H1 (cell line): Measurements from ENCODE around the gene APOM. TPM values are rescaled to one million over a fixed set of nuclear protein-coding genes. Genes with fewer than 3 reads are reported as not detected.

Experiments
- CTCF ChIA-PET: fragments of 300-600 bp; sonication (Branson Sonifier 250); formaldehyde crosslinking; loops from one replicate; lab custom pipeline; 2021; ENCODE audit not compliant: partially characterized antibody; lab: Charles Lee
- POLR2A ChIA-PET: fragments of 300-600 bp; sonication (Branson Sonifier 250); formaldehyde crosslinking; loops from one replicate; lab custom pipeline; 2021; ENCODE audit warnings: inconsistent platforms; ENCODE audit not compliant: partially characterized antibody; lab: Charles Lee
- DNase-seq, 2 experiments: peaks; one replicate each; pipeline versions ENCODE4 v3.0.0 to v3.0.0-alpha.2; 2010 to 2022; ENCODE audit warnings: low spot score in 2 of 2, low read depth in 1 of 2, mixed read lengths in 1 of 2
- FAIRE-seq: peaks from 2 replicates; lab custom pipeline; 2011; peaks lifted over from hg19 to GRCh38; lab: Jason Lieb, UNC
- H2AFZ ChIP-seq: 2 replicates; pipeline ENCODE4 v1.8.1; 2012; ENCODE audit warnings: low read length, inconsistent platforms
- H2AK5ac ChIP-seq: 2 replicates; pipeline ENCODE4 v1.6.1; 2013; ENCODE audit warnings: low read depth, low read length
- H2BK120ac ChIP-seq: replicated peaks from 2 replicates; pipeline ENCODE3; 2013; ENCODE audit warnings: low read depth, low read length, inconsistent platforms
- H2BK12ac ChIP-seq: 2 replicates; pipeline ENCODE4 v1.6.1; 2013; ENCODE audit warnings: low read depth, low read length
- H2BK15ac ChIP-seq: 2 replicates; pipeline ENCODE4 v1.6.1; 2013; ENCODE audit warnings: low read length
- H2BK20ac ChIP-seq: 2 replicates; pipeline ENCODE4 v1.6.1; 2013; ENCODE audit warnings: low read length
- H2BK5ac ChIP-seq: 2 replicates; pipeline ENCODE4 v1.6.1; 2013; ENCODE audit warnings: low read depth, low read length
- H3K14ac ChIP-seq: 2 replicates; pipeline ENCODE4 v1.6.1; 2013; ENCODE audit warnings: inconsistent platforms; ENCODE audit not compliant: insufficient read length
- H3K18ac ChIP-seq: 2 replicates; pipeline ENCODE4 v1.6.1; 2013; ENCODE audit warnings: low read length; ENCODE audit errors: extremely low read depth
- H3K23ac ChIP-seq: 2 replicates; pipeline ENCODE4 v1.6.1; 2013; ENCODE audit warnings: inconsistent platforms; ENCODE audit not compliant: insufficient read length
- H3K23me2 ChIP-seq: 2 replicates; pipeline ENCODE4 v1.6.1; 2013; ENCODE audit warnings: low read depth, low read length
- H3K27ac ChIP-seq: 2 replicates; pipeline ENCODE4 v1.6.1; 2011; ENCODE audit warnings: low read depth, low read length, inconsistent platforms
- H3K27me3 ChIP-seq, 4 experiments: replicated peaks in 1 of 4; 1 replicate in 1 of 4; 2 replicates in 3 of 4; pipeline versions ENCODE4 v1.6.1 to v1.8.1; 2011 to 2013; ENCODE audit warnings: low read length in 3 of 4, mild to moderate bottlenecking in 3 of 4, inconsistent platforms in 2 of 4, mixed read lengths in 2 of 4, moderate library complexity in 1 of 4; ENCODE audit not compliant: control insufficient read depth in 3 of 4, insufficient read depth in 3 of 4; ENCODE audit errors: extremely low read depth in 1 of 4
- H3K36me3 ChIP-seq, 4 experiments: 2 replicates each; pipeline versions ENCODE4 v1.6.1 to v1.8.1; 2011 to 2013; ENCODE audit warnings: mild to moderate bottlenecking in 4 of 4, low read length in 3 of 4, moderate library complexity in 2 of 4, control low read depth in 1 of 4, inconsistent platforms in 1 of 4; ENCODE audit not compliant: insufficient read depth in 4 of 4, control insufficient read depth in 2 of 4
- H3K4ac ChIP-seq: replicated peaks from 2 replicates; pipeline ENCODE3; 2013; ENCODE audit warnings: low read length, low read depth, mixed read lengths, inconsistent platforms; ENCODE audit not compliant: insufficient read length
- H3K4me1 ChIP-seq, 4 experiments: replicated peaks in 1 of 4; 1 replicate in 1 of 4; 2 replicates in 3 of 4; pipeline versions ENCODE4 v1.6.1 to v1.8.1; 2011 to 2013; ENCODE audit warnings: low read length in 3 of 4, inconsistent platforms in 2 of 4, mixed read lengths in 1 of 4; ENCODE audit not compliant: insufficient read depth in 4 of 4, control insufficient read depth in 3 of 4
- H3K4me2 ChIP-seq, 2 experiments: 2 replicates each; pipeline versions ENCODE4 v1.6.1 to v1.8.1; 2011 to 2013; ENCODE audit warnings: low read depth in 2 of 2, low read length in 2 of 2, control low read depth in 1 of 2, inconsistent platforms in 1 of 2, mild to moderate bottlenecking in 1 of 2; ENCODE audit not compliant: insufficient read depth in 1 of 2
- H3K4me3 ChIP-seq, 4 experiments: fragments of 200-600, 300-600 bp in 1 of 4; sonication (generic), shearing (Covaris generic), sonication (Bioruptor Twin) in 1 of 4; 2 replicates each; pipeline versions ENCODE4 v1.5.1 to v1.8.1; 2011 to 2016; ENCODE audit warnings: low read length in 4 of 4, low read depth in 3 of 4, control low read depth in 2 of 4, inconsistent platforms in 2 of 4, mild to moderate bottlenecking in 2 of 4, mixed read lengths in 1 of 4, moderate library complexity in 1 of 4; ENCODE audit not compliant: insufficient read depth in 2 of 4; ENCODE audit errors: extremely low read depth in 1 of 4
- H3K56ac ChIP-seq: replicated peaks from 2 replicates; pipeline ENCODE3; 2013; ENCODE audit warnings: low read depth, mild to moderate bottlenecking, mixed read lengths, low read length, inconsistent platforms; ENCODE audit not compliant: insufficient read length
- H3K79me1 ChIP-seq: 2 replicates; pipeline ENCODE4 v1.6.1; 2013; ENCODE audit warnings: low read depth, low read length, control low read depth
- H3K79me2 ChIP-seq, 2 experiments: 2 replicates each; pipeline versions ENCODE4 v1.6.1 to v1.8.1; 2012 to 2013; ENCODE audit warnings: low read length in 2 of 2, mild to moderate bottlenecking in 2 of 2, inconsistent platforms in 1 of 2; ENCODE audit not compliant: insufficient read depth in 2 of 2, control insufficient read depth in 1 of 2
- H3K9ac ChIP-seq, 4 experiments: replicated peaks in 1 of 4; 1 replicate in 1 of 4; 2 replicates in 3 of 4; pipeline versions ENCODE4 v1.6.1 to v1.8.1; 2011 to 2013; ENCODE audit warnings: low read depth in 3 of 4, low read length in 3 of 4, control low read depth in 2 of 4, mild to moderate bottlenecking in 2 of 4, moderate library complexity in 2 of 4, inconsistent platforms in 1 of 4; ENCODE audit errors: extremely low read depth in 1 of 4
- H3K9me3 ChIP-seq, 2 experiments: 2 replicates each; pipeline versions ENCODE4 v1.6.1 to v1.8.1; 2012 to 2013; ENCODE audit warnings: mild to moderate bottlenecking in 2 of 2, moderate library complexity in 2 of 2, control low read depth in 1 of 2, inconsistent platforms in 1 of 2, low read depth in 1 of 2, low read length in 1 of 2, mixed read lengths in 1 of 2; ENCODE audit not compliant: insufficient read depth in 2 of 2
- H4K20me1 ChIP-seq, 2 experiments: replicated peaks in 1 of 2; 2 replicates each; pipeline versions ENCODE3 to v1.8.1; 2011 to 2013; ENCODE audit warnings: inconsistent platforms in 2 of 2, low read length in 2 of 2, mild to moderate bottlenecking in 1 of 2; ENCODE audit not compliant: insufficient read depth in 2 of 2, control insufficient read depth in 1 of 2
- H4K5ac ChIP-seq: 2 replicates; pipeline ENCODE4 v1.6.1; 2013; ENCODE audit warnings: low read length, low read depth, mixed read lengths, inconsistent platforms; ENCODE audit not compliant: insufficient read length
- H4K8ac ChIP-seq: 2 replicates; pipeline ENCODE4 v1.8.0; 2013; ENCODE audit warnings: mild to moderate bottlenecking, moderate library complexity, low read length, inconsistent platforms; ENCODE audit not compliant: insufficient read depth; ENCODE audit errors: extremely low read depth
- H4K91ac ChIP-seq: replicated peaks from 2 replicates; pipeline ENCODE3; 2013; ENCODE audit warnings: low read length, mixed read lengths, inconsistent platforms; ENCODE audit not compliant: insufficient read length
- ASH2L ChIP-seq: fragments of 200-600, 300-600 bp; sonication (generic); IDR thresholded peaks from one replicate; pipeline ENCODE4 v1.7.1; 2017; ENCODE audit warnings: low read length
- BACH1 ChIP-seq: IDR thresholded peaks from 2 replicates; pipeline ENCODE4 v1.6.1; 2012; ENCODE audit warnings: low read length, improper control_type of control experiment
- SIRT6 ChIP-seq: IDR thresholded peaks from one replicate; pipeline ENCODE4 v1.7.1; 2012; ENCODE audit warnings: low read length, inconsistent platforms
- SP1 ChIP-seq: IDR thresholded peaks from 2 replicates; pipeline ENCODE4 v1.6.1; 2011; ENCODE audit warnings: low read depth, low read length
- TBP ChIP-seq: IDR thresholded peaks from 2 replicates; pipeline ENCODE4 v1.6.1; 2011; ENCODE audit warnings: low read depth, low read length, improper control_type of control experiment
- WGBS, 2 experiments: shearing (Covaris generic) in 1 of 2; methylation state at CpG; one replicate each; pipeline versions ENCODE4 v1.1.6 to v1.1.7; 2013 to 2015; ENCODE audit warnings: low lambda C conversion rate in 2 of 2, mixed read lengths in 2 of 2, inconsistent platforms in 1 of 2, low coverage in 1 of 2, missing lambda C conversion rate in 1 of 2; ENCODE audit not compliant: insufficient replicate concordance in 2 of 2, insufficient coverage in 1 of 2, insufficient read length in 1 of 2; ENCODE audit errors: extremely low coverage in 1 of 2, missing lambda C conversion rate in 1 of 2; 5-methylcytosine and 5-hydroxymethylcytosine counted together
- polyA plus RNA-seq, 7 experiments: library from polyadenylated mRNA; depleted of rRNA in 3 of 7; stranded (reverse) in 5 of 7; unstranded in 2 of 7; fragments of >200 nt in 5 of 7; fragments of 200-250 nt in 2 of 7; gene quantifications; 1 replicate in 5 of 7; 2 replicates in 1 of 7; 4 replicates in 1 of 7; pipeline versions ENCODE4 v1.2.1 to v1.2.3, GENCODE V29; 2011 to 2013; ENCODE audit warnings: missing spikeins in 2 of 7, mixed read lengths in 2 of 7
- total RNA-seq: library from RNA; stranded (reverse); fragmentation: NEBNext Ultra II Directional; extraction: Animal tissue kit (Norgen Biotek cat#: 25700); gene quantifications from 2 replicates; pipeline ENCODE4 v1.2.1, GENCODE V29; 2021

APOM gene
- total and polyA plus RNA-seq, 2 of the 8 experiments (the other 6 are each of a cell fraction or from before 2014, with no cell fraction given): 3.4 to 12.0 TPM

- Histone ChIP-seq H4K8ac (0 out of 2 replicates have a peak overlapping the region, but pooled peaks have one; percentile 58), H3K79me2 (no peaks in the 10 kb centered on the region), H3K4me1 (peaks cover 2 to 12% (median 6%) of the 10 kb centered on the region in 4 experiments; a peak in 6 of 7 replicates), H3K23ac (no peak overlapping the region), H3K14ac (no peak overlapping the region), H3K4me2 (peak overlapping the region in 1 of 2 experiments; percentile 24; a peak in 1 of 4 replicates), H2BK120ac (no peak overlapping the region), H2BK20ac (no peak overlapping the region), H3K79me1 (no peaks in the 10 kb centered on the region), H3K18ac (no peak overlapping the region), H2BK5ac (peak overlapping the region; percentile 66; the same call in 1 of the 2 replicates), H2AK5ac (peak overlapping the region; percentile 32; the same call in 1 of the 2 replicates), H3K27ac (no peak overlapping the region), H4K91ac (no peak overlapping the region), H3K36me3 (no peaks in the 10 kb centered on the region), H3K9ac (no peak overlapping the region), H3K27me3 (no peaks in the 10 kb centered on the region), H4K20me1 (no peaks in the 10 kb centered on the region), H2AFZ (peak overlapping the region; percentile 17), H3K23me2 (peaks cover 4% of the 10 kb centered on the region; the same call in 1 of the 2 replicates), H3K4me3 (no peak overlapping the region; a peak in 2 of 8 replicates), H2BK15ac (peak overlapping the region; percentile 36; the same call in 1 of the 2 replicates), H3K9me3 (no peaks in the 10 kb centered on the region), H4K5ac (no peak overlapping the region), H3K4ac (no peak overlapping the region), H3K56ac (no peak overlapping the region), H2BK12ac (peak overlapping the region; percentile 71; the same call in 1 of the 2 replicates)
- TF ChIP-seq SP1 (no peak), SIRT6 (no peak), ASH2L (peak; percentile 22), BACH1 (no peak), TBP (no peak)
- ChIA-PET CTCF (interaction anchor here (0.7 to 4.5 kb wide), 7 partner anchors 9 to 119 kb away, joined by 3 to 45 read pairs (median 7); partner anchors contain the start of gene ATP6V1G2), POLR2A (interaction anchor here (0.5 to 34.9 kb wide), 8 partner anchors 17 to 283 kb away, joined by 3 to 883 read pairs (median 4); partner anchors contain the start of genes APOM, ATP6V1G2, BAG6 and C6orf47)
- DNase-seq (no peak), FAIRE-seq (no peak)
- WGBS, 2 experiments: 66% methylated on average over 7 of the region's 7 CpGs; no CpG with 5 or more reads in 1 of the 2 experiments
These were observed 39.9 kb upstream of the APOM start for GRCh38 chr6:31615748-31616147.
